HEK293 (cell line): ENCODE data around the gene C16orf78.
A peak's percentile ranks its signal among the peaks of the same experiment; 100 is the strongest.

Experiments
- GLI4 ChIP-seq: fragments of 450-650 bp; formaldehyde crosslinking; IDR thresholded peaks from 2 replicates; pipeline ENCODE4 v1.5.1; 2016; ENCODE audit warnings: missing biosample characterization, missing genetic modification characterization
- HOXA7 ChIP-seq: sonication (generic); formaldehyde crosslinking; IDR thresholded peaks from 2 replicates; pipeline ENCODE4 v1.8.1; 2022; ENCODE audit warnings: missing genetic modification reagents, borderline replicate concordance
- KLF1 ChIP-seq: fragments of 450-650 bp; formaldehyde crosslinking; IDR thresholded peaks from 2 replicates; pipeline ENCODE4 v1.5.1; 2016; ENCODE audit warnings: missing biosample characterization, missing genetic modification characterization
- KLF7 ChIP-seq: fragments of 450-650 bp; formaldehyde crosslinking; IDR thresholded peaks from 2 replicates; pipeline ENCODE4 v1.5.1; 2016; ENCODE audit warnings: missing biosample characterization, missing genetic modification characterization, borderline replicate concordance
- KLF9 ChIP-seq: fragments of 450-650 bp; formaldehyde crosslinking; IDR thresholded peaks from 2 replicates; pipeline ENCODE4 v1.5.1; 2016; ENCODE audit warnings: missing biosample characterization, missing genetic modification characterization, low read depth
- PRDM1 ChIP-seq: fragments of 450-650 bp; formaldehyde crosslinking; IDR thresholded peaks from 2 replicates; pipeline ENCODE4; 2016; ENCODE audit warnings: missing biosample characterization, missing genetic modification characterization
- PRDM10 ChIP-seq: fragments of 450-650 bp; formaldehyde crosslinking; IDR thresholded peaks from 2 replicates; pipeline ENCODE4 v1.5.1; 2016; ENCODE audit warnings: missing biosample characterization, missing genetic modification characterization
- SP3 ChIP-seq: fragments of 450-650 bp; formaldehyde crosslinking; IDR thresholded peaks from 2 replicates; pipeline ENCODE4 v1.5.1; 2016; ENCODE audit warnings: missing biosample characterization, missing genetic modification characterization
- ZNF121 ChIP-seq: fragments of 450-650 bp; formaldehyde crosslinking; IDR thresholded peaks from 2 replicates; pipeline ENCODE4 v1.5.1; 2016; ENCODE audit warnings: missing biosample characterization, missing genetic modification characterization
- ZNF335 ChIP-seq: fragments of 450-650 bp; formaldehyde crosslinking; conservative IDR thresholded peaks from 2 replicates; pipeline ENCODE4 v1.5.1; 2016; ENCODE audit warnings: missing biosample characterization, missing genetic modification characterization
- ZNF48 ChIP-seq: fragments of 450-650 bp; formaldehyde crosslinking; IDR thresholded peaks from 2 replicates; pipeline ENCODE4 v1.5.1; 2016; ENCODE audit warnings: missing biosample characterization, missing genetic modification characterization
- ZNF549 ChIP-seq: fragments of 450-650 bp; IDR thresholded peaks from 2 replicates; pipeline ENCODE4 v1.5.1; 2018; ENCODE audit warnings: missing biosample characterization, missing genetic modification characterization, mild to moderate bottlenecking, inconsistent platforms, moderate library complexity
- ZNF596 ChIP-seq: fragments of 450-650 bp; IDR thresholded peaks from 2 replicates; pipeline ENCODE4 v1.5.0; 2018; ENCODE audit warnings: missing biosample characterization, mild to moderate bottlenecking, missing genetic modification characterization, moderate library complexity
- ZNF610 ChIP-seq: fragments of 450-650 bp; formaldehyde crosslinking; IDR thresholded peaks from 2 replicates; pipeline ENCODE4 v1.5.1; 2016; ENCODE audit warnings: missing biosample characterization, missing genetic modification characterization, borderline replicate concordance
- ZNF623 ChIP-seq: fragments of 450-650 bp; formaldehyde crosslinking; IDR thresholded peaks from 2 replicates; pipeline ENCODE4 v1.5.1; 2016; ENCODE audit warnings: missing biosample characterization, missing genetic modification characterization
- ZNF624 ChIP-seq: fragments of 450-650 bp; formaldehyde crosslinking; IDR thresholded peaks from 2 replicates; pipeline ENCODE4 v1.5.1; 2017; ENCODE audit warnings: missing biosample characterization, missing genetic modification characterization
- ZNF654 ChIP-seq: fragments of 450-650 bp; formaldehyde crosslinking; IDR thresholded peaks from 2 replicates; pipeline ENCODE4 v1.5.1; 2016; ENCODE audit warnings: low read depth, missing biosample characterization, missing genetic modification characterization
- ZNF660 ChIP-seq: fragments of 450-650 bp; IDR thresholded peaks from 2 replicates; pipeline ENCODE4 v1.5.1; 2018; ENCODE audit warnings: missing biosample characterization, mild to moderate bottlenecking, missing genetic modification characterization
- ZNF692 ChIP-seq: fragments of 450-650 bp; formaldehyde crosslinking; IDR thresholded peaks from 2 replicates; pipeline ENCODE4 v1.5.1; 2016; ENCODE audit warnings: missing biosample characterization, missing genetic modification characterization
- ZNF704 ChIP-seq: fragments of 450-650 bp; formaldehyde crosslinking; IDR thresholded peaks from 2 replicates; pipeline ENCODE4 v1.5.1; 2016; ENCODE audit warnings: missing biosample characterization, missing genetic modification characterization
- ZNF707 ChIP-seq: fragments of 450-650 bp; formaldehyde crosslinking; IDR thresholded peaks from 2 replicates; pipeline ENCODE4 v1.5.1; 2016; ENCODE audit warnings: missing biosample characterization, missing genetic modification characterization
- ZNF785 ChIP-seq: fragments of 450-650 bp; formaldehyde crosslinking; IDR thresholded peaks from 2 replicates; pipeline ENCODE4 v1.5.1; 2016; ENCODE audit warnings: missing biosample characterization, missing genetic modification characterization
- ZNF791 ChIP-seq: fragments of 450-650 bp; formaldehyde crosslinking; IDR thresholded peaks from 2 replicates; pipeline ENCODE4 v1.5.1; 2016; ENCODE audit warnings: missing biosample characterization, missing genetic modification characterization
- ZSCAN30 ChIP-seq: fragments of 450-650 bp; IDR thresholded peaks from 2 replicates; pipeline ENCODE4 v1.5.1; 2018; ENCODE audit warnings: missing biosample characterization, mild to moderate bottlenecking, missing genetic modification characterization, moderate library complexity
- ZXDB ChIP-seq: fragments of 450-650 bp; formaldehyde crosslinking; IDR thresholded peaks from 2 replicates; pipeline ENCODE4 v1.5.1; 2016; ENCODE audit warnings: missing biosample characterization, missing genetic modification characterization

Gene C16orf78

GRCh38 chr16:49407873-49408550, 34.4 kb downstream of the C16orf78 start (continued):
- no peak for TF ChIP-seq ZNF121
- TF ChIP-seq KLF1 = peak; percentile 70
- TF ChIP-seq ZNF785 (tag by site-specific recombination) = no peak
- TF ChIP-seq ZSCAN30 (tag by site-specific recombination) = peak; percentile 59; the same call in 1 of the 2 replicates
- TF ChIP-seq ZNF654 (tag by site-specific recombination) = peak; percentile 96
- no peak for TF ChIP-seq ZNF707 (tag by site-specific recombination)
- no peak for TF ChIP-seq ZNF596
- TF ChIP-seq ZXDB (tag by site-specific recombination) = no peak
- TF ChIP-seq HOXA7 (CRISPR knock-in tag) = no peak
- peak; percentile 56 for TF ChIP-seq ZNF692 (tag by site-specific recombination)
- no peak for TF ChIP-seq ZNF624 (tag by site-specific recombination)
- TF ChIP-seq ZNF704 (tag by site-specific recombination) = no peak
- TF ChIP-seq KLF9 = 0 out of 2 replicates have a peak, but pooled peaks have one; percentile 37
- TF ChIP-seq KLF7 (tag by site-specific recombination) = peak; percentile 45; the same call in 1 of the 2 replicates
- TF ChIP-seq PRDM1 (tag by site-specific recombination) = peak; percentile 77
- no peak for TF ChIP-seq ZNF623 (tag by site-specific recombination)
- TF ChIP-seq SP3 (tag by site-specific recombination) = no peak; the same call in 1 of the 2 replicates
- TF ChIP-seq PRDM10 (tag by site-specific recombination) = no peak
- no peak for TF ChIP-seq ZNF610
- peak; percentile 54; the same call in 1 of the 2 replicates for TF ChIP-seq ZNF660 (tag by site-specific recombination)
- no peak for TF ChIP-seq ZNF48 (tag by site-specific recombination)
- no peak for TF ChIP-seq ZNF791 (tag by site-specific recombination)
- no peak for TF ChIP-seq ZNF549 (tag by site-specific recombination)
- TF ChIP-seq ZNF335 (tag by site-specific recombination) = 0 out of 2 replicates have a peak, but pooled peaks have one; percentile 18
- TF ChIP-seq GLI4 (tag by site-specific recombination) = no peak
- TF ChIP-seq, all 188 proteins: peak for 13
